Loucy (cell line): Measurements from ENCODE around the gene DNM3.
A peak's percentile ranks its signal among the peaks of the same experiment; 100 is the strongest.

Experiments
- H2AFZ ChIP-seq: fragments of 200-600 bp; sonication (generic); 2 replicates; pipeline ENCODE4 v1.6.0; 2016; ENCODE audit warnings: antibody characterized with exemption, mild to moderate bottlenecking, low read length, moderate library complexity
- H3F3A ChIP-seq: fragments of 200-600 bp; 2 replicates; pipeline ENCODE4 v1.6.0; 2016; ENCODE audit warnings: antibody characterized with exemption, low read depth, mild to moderate bottlenecking
- H3K27me3 ChIP-seq: fragments of 200-600 bp; sonication (generic); 2 replicates; pipeline ENCODE4 v1.6.1; 2014; ENCODE audit warnings: low read length, mild to moderate bottlenecking; ENCODE audit not compliant: insufficient read depth, poor library complexity, severe bottlenecking
- H3K36me3 ChIP-seq: fragments of 200-600 bp; sonication (generic); 2 replicates; pipeline ENCODE4 v1.6.1; 2016; ENCODE audit warnings: low read length; ENCODE audit not compliant: insufficient read depth
- H3K4me1 ChIP-seq: fragments of 200-600 bp; sonication (generic); 2 replicates; pipeline ENCODE4 v1.5.1; 2014; ENCODE audit warnings: low read length, mild to moderate bottlenecking; ENCODE audit not compliant: insufficient read depth, poor library complexity, severe bottlenecking
- H3K4me2 ChIP-seq: fragments of 200-600 bp; sonication (generic); 2 replicates; pipeline ENCODE4 v1.6.0; 2014; ENCODE audit warnings: antibody characterized with exemption, low read length, low read depth, mild to moderate bottlenecking; ENCODE audit not compliant: poor library complexity, severe bottlenecking
- H3K4me3 ChIP-seq: fragments of 200-600 bp; sonication (generic); 2 replicates; pipeline ENCODE4 v1.5.1; 2014; ENCODE audit warnings: low read length, mild to moderate bottlenecking, mixed read lengths; ENCODE audit not compliant: poor library complexity, severe bottlenecking
- H3K79me2 ChIP-seq: fragments of 200-600 bp; sonication (generic); 2 replicates; pipeline ENCODE4 v1.6.1; 2014; ENCODE audit warnings: low read length; ENCODE audit not compliant: insufficient read depth
- H3K9ac ChIP-seq: fragments of 200-600 bp; sonication (generic); 2 replicates; pipeline ENCODE4 v1.6.0; 2014; ENCODE audit warnings: mild to moderate bottlenecking, low read depth, low read length, moderate library complexity; ENCODE audit not compliant: poor library complexity, severe bottlenecking
- H3K9me2 ChIP-seq: fragments of 200-600 bp; sonication (generic); replicated peaks from 2 replicates; pipeline ENCODE4 v1.6.1; 2016; ENCODE audit warnings: low read depth, low read length, mixed read lengths
- H3K9me3 ChIP-seq: fragments of 200-600 bp; sonication (generic); 2 replicates; pipeline ENCODE4 v1.6.1; 2014; ENCODE audit warnings: mild to moderate bottlenecking, antibody characterized with exemption, low read length, low read depth; ENCODE audit not compliant: insufficient read depth
- H4K20me1 ChIP-seq: fragments of 200-600 bp; sonication (generic); 2 replicates; pipeline ENCODE4 v1.6.0; 2014; ENCODE audit warnings: antibody characterized with exemption, low read length, mild to moderate bottlenecking; ENCODE audit not compliant: insufficient read depth, poor library complexity, severe bottlenecking
- EZH2phosphoT487 ChIP-seq: fragments of 200-600 bp; IDR thresholded peaks from 2 replicates; pipeline ENCODE4 v1.6.1; 2018; ENCODE audit warnings: antibody characterized with exemption, mild to moderate bottlenecking, moderate library complexity, borderline replicate concordance
- TF ChIP-seq, protein P1 (sequence below): fragments of 200-600 bp; sonication (generic); conservative IDR thresholded peaks from 2 replicates; pipeline ENCODE4 v1.5.1; 2014; ENCODE audit warnings: mild to moderate bottlenecking, antibody characterized with exemption, low read length

The DNM3 gene

DNA sequence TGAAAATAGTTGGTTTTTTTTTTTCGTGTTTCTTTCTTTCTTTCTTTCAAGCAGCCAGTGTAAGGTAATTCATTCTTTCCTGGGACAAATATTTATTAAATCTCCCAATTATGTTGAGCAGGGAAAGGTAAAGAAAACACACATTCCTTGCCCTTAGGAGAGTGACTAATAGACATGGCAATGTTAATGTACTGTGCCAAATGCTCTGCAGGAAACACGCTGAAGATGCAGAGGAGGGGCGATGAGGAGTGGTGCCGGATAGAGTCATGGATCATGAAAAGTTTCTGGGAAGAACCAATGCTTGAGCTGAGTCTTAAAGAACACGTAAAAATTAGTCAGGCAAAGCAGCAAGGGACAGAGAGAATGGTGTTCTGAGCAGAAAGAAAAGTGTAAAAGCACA is 199.2 kb downstream of the DNM3 start:
- Histone ChIP-seq H3K9me2 (no peaks in the 10 kb centered on the region), H3K4me1 (peaks cover 14% of the 10 kb centered on the region), H3F3A (no peaks in the 10 kb centered on the region), H3K4me2 (no peak overlapping the region), H2AFZ (no peak overlapping the region), H3K4me3 (no peak overlapping the region), H3K79me2 (no peaks in the 10 kb centered on the region), H3K9ac (no peak overlapping the region), H4K20me1 (no peaks in the 10 kb centered on the region), H3K9me3 (no peaks in the 10 kb centered on the region), H3K27me3 (no peaks in the 10 kb centered on the region), H3K36me3 (no peaks in the 10 kb centered on the region)
- TF ChIP-seq, protein P1, sequence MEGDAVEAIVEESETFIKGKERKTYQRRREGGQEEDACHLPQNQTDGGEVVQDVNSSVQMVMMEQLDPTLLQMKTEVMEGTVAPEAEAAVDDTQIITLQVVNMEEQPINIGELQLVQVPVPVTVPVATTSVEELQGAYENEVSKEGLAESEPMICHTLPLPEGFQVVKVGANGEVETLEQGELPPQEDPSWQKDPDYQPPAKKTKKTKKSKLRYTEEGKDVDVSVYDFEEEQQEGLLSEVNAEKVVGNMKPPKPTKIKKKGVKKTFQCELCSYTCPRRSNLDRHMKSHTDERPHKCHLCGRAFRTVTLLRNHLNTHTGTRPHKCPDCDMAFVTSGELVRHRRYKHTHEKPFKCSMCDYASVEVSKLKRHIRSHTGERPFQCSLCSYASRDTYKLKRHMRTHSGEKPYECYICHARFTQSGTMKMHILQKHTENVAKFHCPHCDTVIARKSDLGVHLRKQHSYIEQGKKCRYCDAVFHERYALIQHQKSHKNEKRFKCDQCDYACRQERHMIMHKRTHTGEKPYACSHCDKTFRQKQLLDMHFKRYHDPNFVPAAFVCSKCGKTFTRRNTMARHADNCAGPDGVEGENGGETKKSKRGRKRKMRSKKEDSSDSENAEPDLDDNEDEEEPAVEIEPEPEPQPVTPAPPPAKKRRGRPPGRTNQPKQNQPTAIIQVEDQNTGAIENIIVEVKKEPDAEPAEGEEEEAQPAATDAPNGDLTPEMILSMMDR = no peak
- TF ChIP-seq EZH2phosphoT487 = no peak

DNA sequence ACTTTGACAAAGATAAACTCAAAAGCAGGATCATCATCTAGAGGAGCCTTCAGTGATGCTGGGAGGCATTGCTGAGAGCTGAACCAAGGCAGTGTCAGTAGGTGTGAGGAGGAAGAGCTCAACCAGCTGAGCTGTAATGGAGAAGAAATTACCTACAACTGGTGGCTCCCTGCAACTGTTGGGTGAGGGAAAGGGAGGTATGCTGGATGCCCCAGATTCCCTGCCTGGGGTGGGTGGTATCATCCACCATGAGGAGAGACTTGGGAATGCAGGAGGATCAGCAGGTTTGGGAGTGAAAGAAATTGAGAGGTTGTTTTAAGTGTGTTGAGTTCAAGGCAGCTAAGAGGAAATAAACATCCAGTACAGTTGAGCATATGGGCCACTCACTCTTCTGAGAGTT is 199.8 kb downstream of the DNM3 start:
- Histone ChIP-seq H3F3A (no peaks in the 10 kb centered on the region), H3K4me1 (peaks cover 14% of the 10 kb centered on the region), H3K9me3 (no peaks in the 10 kb centered on the region), H3K4me2 (no peak overlapping the region), H3K9me2 (no peaks in the 10 kb centered on the region), H3K9ac (no peak overlapping the region), H3K79me2 (no peaks in the 10 kb centered on the region), H2AFZ (no peak overlapping the region), H3K4me3 (no peak overlapping the region), H4K20me1 (no peaks in the 10 kb centered on the region), H3K27me3 (no peaks in the 10 kb centered on the region), H3K36me3 (no peaks in the 10 kb centered on the region)
- TF ChIP-seq, protein P1 = no peak
- TF ChIP-seq EZH2phosphoT487 = no peak

DNA sequence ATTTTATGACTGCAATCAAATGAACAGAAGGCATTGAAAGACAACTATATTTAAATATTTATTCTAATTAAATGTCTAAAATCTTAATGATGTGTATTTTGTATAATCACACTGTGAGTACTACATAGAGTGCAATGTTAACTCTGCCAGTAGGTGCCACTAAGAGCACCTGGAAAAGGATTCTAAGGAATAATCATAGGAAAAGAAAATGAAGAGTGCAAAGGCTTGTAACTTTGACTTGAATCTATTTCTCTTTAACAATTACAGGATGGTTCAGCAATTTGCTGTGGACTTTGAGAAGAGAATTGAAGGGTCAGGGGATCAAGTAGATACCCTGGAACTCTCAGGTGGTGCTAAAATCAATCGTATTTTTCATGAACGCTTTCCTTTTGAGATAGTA is 200.4 kb downstream of the DNM3 start:
- Histone ChIP-seq H3K9ac (no peak overlapping the region), H2AFZ (no peak overlapping the region)

More for the DNA sequence above, 200.4 kb downstream of the DNM3 start:
- no peaks in the 10 kb centered on the region for H3K9me3 ChIP-seq
- TF ChIP-seq, protein P1 = peak; percentile 42
- no peak for TF ChIP-seq EZH2phosphoT487
- H3K4me2 ChIP-seq = no peak overlapping the region
- no peaks in the 10 kb centered on the region for H3K27me3 ChIP-seq
- H3K4me1 ChIP-seq = peaks cover 14% of the 10 kb centered on the region
- H3K36me3 ChIP-seq = no peaks in the 10 kb centered on the region
- no peak overlapping the region for H3K4me3 ChIP-seq
- no peaks in the 10 kb centered on the region for H4K20me1 ChIP-seq
- no peaks in the 10 kb centered on the region for H3K79me2 ChIP-seq
- H3F3A ChIP-seq = no peaks in the 10 kb centered on the region
- H3K9me2 ChIP-seq = no peaks in the 10 kb centered on the region
